Measurements from ENCODE around the gene SHANK1.

Gene SHANK1

GRCh38 chr19:50640368-50640767 lies 79.2 kb downstream of the SHANK1 start:
- H4K20me1 ChIP-seq (ENCODE audit: insufficient read depth, low read length), result no peaks in the 10 kb centered on the region
- no peak overlapping the region for H3K9ac ChIP-seq (ENCODE audit: low read length)
- peaks cover 57% of the 10 kb centered on the region for H3K27me3 ChIP-seq (ENCODE audit: low read depth, low read length)
- H3K4me3 ChIP-seq (ENCODE audit: low read length), result no peak overlapping the region
- no peaks in the 10 kb centered on the region for H3K36me3 ChIP-seq (replicated peaks; ENCODE audit: low read depth, low read length)
- no peak overlapping the region for H3K27ac ChIP-seq (ENCODE audit: low read length)
- no peak overlapping the region for H2AFZ ChIP-seq (ENCODE audit: low read depth, low read length)
- H3K9me3 ChIP-seq (ENCODE audit: insufficient read depth, low read length), result 0 out of 2 replicates have a peak, but pooled peaks cover 3% of the 10 kb centered on the region
- H3K4me1 ChIP-seq (ENCODE audit: low read length), result no peaks in the 10 kb centered on the region
- no peaks in the 10 kb centered on the region for H3K79me2 ChIP-seq (ENCODE audit: low read length)
- no peak for TF ChIP-seq CTCF (IDR thresholded peaks at IDR 0.05; ENCODE audit: low read depth, low read length)
- no peak for TF ChIP-seq EZH2phosphoT487 (IDR thresholded peaks at IDR 0.05; ENCODE audit: low read depth)
- H3K4me2 ChIP-seq (ENCODE audit: low read length), result no peak overlapping the region

DNA sequence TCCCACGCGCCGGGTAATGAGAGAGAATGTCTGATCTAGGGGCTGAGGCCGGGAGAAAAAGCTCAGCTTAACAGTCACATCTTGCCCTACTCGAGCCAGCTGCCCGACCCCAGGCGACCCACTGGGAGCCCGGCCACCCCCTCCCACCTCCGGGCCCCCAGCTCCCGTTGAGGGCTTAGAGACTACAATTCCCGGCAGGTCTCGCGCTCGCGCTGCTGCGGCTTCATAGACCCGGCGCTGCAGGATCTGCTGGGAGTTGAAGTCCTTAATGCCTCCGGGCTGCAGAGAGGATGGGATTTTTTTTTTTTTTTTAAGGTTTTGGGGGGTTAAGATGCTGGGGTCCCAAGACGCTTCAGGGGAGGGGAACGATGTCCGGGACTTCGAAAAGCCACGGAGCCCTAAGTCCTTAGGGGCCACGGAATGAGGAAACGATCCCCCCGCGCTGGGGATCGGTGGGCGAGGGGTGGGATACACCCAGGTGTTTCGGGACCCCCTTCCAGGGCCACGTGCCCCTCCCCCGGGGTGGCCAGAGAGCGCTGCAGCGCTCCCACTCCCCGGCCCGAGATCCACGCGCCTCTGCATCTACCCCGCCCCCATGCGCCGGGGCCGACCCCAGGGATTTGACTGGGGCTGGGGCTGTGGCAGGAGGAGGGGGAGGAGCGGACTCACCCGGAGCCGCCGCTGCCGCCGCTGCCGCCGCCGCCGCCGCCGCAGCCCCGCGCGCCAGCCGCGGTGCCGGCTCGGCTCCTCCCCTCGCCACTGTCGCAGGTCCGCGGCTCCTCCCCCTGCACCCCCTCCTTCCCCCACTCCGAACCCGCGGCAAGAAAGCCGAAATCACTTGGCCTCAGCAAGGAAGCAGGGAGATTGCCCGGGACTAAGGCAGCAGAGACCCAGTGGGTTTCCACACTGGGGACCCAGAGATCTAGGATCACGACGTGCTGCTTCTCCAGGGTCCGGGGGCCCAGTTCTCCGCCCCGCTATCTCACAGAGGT lies 80.2 kb downstream of the SHANK1 start, which contains the start of gene SYT3:
SYT3 (minus strand) TSS at position 761 of the 992 bp plus-strand sequence. CDS start 2,470 bp downstream, outside the sequence.
- H3K4me2 ChIP-seq (ENCODE audit: low read length), result no peak within 1 kb of the TSS

DNA sequence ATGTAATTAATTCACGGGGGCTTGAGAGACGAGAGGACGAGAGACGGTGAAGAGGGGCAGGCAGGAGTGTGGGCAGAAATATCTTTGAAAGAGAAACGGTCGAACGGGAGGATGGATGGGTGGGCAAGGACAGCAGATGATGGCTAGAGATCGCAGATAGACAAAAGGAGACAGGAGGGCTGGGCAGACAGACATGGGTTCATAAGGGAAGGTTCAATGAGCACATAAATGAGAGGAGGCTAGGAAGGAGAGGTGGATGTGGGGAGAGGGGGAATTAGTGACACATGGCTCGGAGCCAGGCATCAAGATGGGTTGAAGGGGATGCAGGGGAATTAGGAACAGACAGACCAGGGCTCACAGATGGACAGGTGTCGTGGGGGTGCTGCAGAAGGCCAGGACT lies 81.0 kb downstream of the SHANK1 start:
- H3K27ac ChIP-seq (ENCODE audit: low read length), result no peak overlapping the region
- no peak overlapping the region for H3K4me2 ChIP-seq (ENCODE audit: low read length)
- H3K4me3 ChIP-seq (ENCODE audit: low read length), result no peak overlapping the region
- TF ChIP-seq EZH2phosphoT487 (IDR thresholded peaks at IDR 0.05; ENCODE audit: low read depth), result no peak
- TF ChIP-seq CTCF (IDR thresholded peaks at IDR 0.05; ENCODE audit: low read depth, low read length), result no peak
- no peaks in the 10 kb centered on the region for H3K79me2 ChIP-seq (ENCODE audit: low read length)
- H3K27me3 ChIP-seq (ENCODE audit: low read depth, low read length), result peaks cover 44% of the 10 kb centered on the region
- H2AFZ ChIP-seq (ENCODE audit: low read depth, low read length), result no peak overlapping the region
- no peak overlapping the region for H3K9ac ChIP-seq (ENCODE audit: low read length)
- no peaks in the 10 kb centered on the region for H4K20me1 ChIP-seq (ENCODE audit: insufficient read depth, low read length)
- no peaks in the 10 kb centered on the region for H3K36me3 ChIP-seq (replicated peaks; ENCODE audit: low read depth, low read length)
- no peaks in the 10 kb centered on the region for H3K4me1 ChIP-seq (ENCODE audit: low read length)
- H3K9me3 ChIP-seq (ENCODE audit: insufficient read depth, low read length), result peaks cover 17% of the 10 kb centered on the region

More for the DNA sequence above, 80.2 kb downstream of the SHANK1 start, which contains the start of gene SYT3:
- H3K36me3 ChIP-seq (replicated peaks; ENCODE audit: low read depth, low read length), result no peaks in the 10 kb centered on the region
- TF ChIP-seq CTCF (IDR thresholded peaks at IDR 0.05; ENCODE audit: low read depth, low read length) (no peak), EZH2phosphoT487 (IDR thresholded peaks at IDR 0.05; ENCODE audit: low read depth) (no peak)
- no peaks in the 10 kb centered on the region for H3K4me1 ChIP-seq (ENCODE audit: low read length)
- H3K27ac ChIP-seq (ENCODE audit: low read length), result no peak within 1 kb of the TSS
- no peak within 1 kb of the TSS for H3K9ac ChIP-seq (ENCODE audit: low read length)
- H4K20me1 ChIP-seq (ENCODE audit: insufficient read depth, low read length), result no peaks in the 10 kb centered on the region
- H3K9me3 ChIP-seq (ENCODE audit: insufficient read depth, low read length), result peaks cover 9% of the 10 kb centered on the region; the same call in 1 of the 2 replicates
- H2AFZ ChIP-seq (ENCODE audit: low read depth, low read length), result no peak within 1 kb of the TSS
- no peaks in the 10 kb centered on the region for H3K79me2 ChIP-seq (ENCODE audit: low read length)
- H3K27me3 ChIP-seq (ENCODE audit: low read depth, low read length), result peaks cover 50% of the 10 kb centered on the region
- H3K4me3 ChIP-seq (ENCODE audit: low read length), result no peak within 1 kb of the TSS

GRCh38 chr19:50636317-50637085 lies 83.1 kb downstream of the SHANK1 start:
- Histone ChIP-seq H3K4me1 (ENCODE audit: low read length) (no peaks in the 10 kb centered on the region), H3K9me3 (ENCODE audit: insufficient read depth, low read length) (peaks cover 21% of the 10 kb centered on the region), H2AFZ (ENCODE audit: low read depth, low read length) (no peak overlapping the region), H3K4me2 (ENCODE audit: low read length) (no peak overlapping the region), H3K79me2 (ENCODE audit: low read length) (no peaks in the 10 kb centered on the region), H3K36me3 (replicated peaks; ENCODE audit: low read depth, low read length) (no peaks in the 10 kb centered on the region), H3K27me3 (ENCODE audit: low read depth, low read length) (peaks cover 34% of the 10 kb centered on the region), H3K4me3 (ENCODE audit: low read length) (no peak overlapping the region), H3K27ac (ENCODE audit: low read length) (no peak overlapping the region), H3K9ac (ENCODE audit: low read length) (no peak overlapping the region), H4K20me1 (ENCODE audit: insufficient read depth, low read length) (no peaks in the 10 kb centered on the region)
- no peak for TF ChIP-seq EZH2phosphoT487 (IDR thresholded peaks at IDR 0.05; ENCODE audit: low read depth)
- no peak for TF ChIP-seq CTCF (IDR thresholded peaks at IDR 0.05; ENCODE audit: low read depth, low read length)
